CD4-positive, alpha-beta T cell treated with Interleukin-4 for 1 hour (primary cell): ENCODE data around the gene ENAH.

Experiments used
- DNase-seq, 2 donors: peaks; one replicate each; pipeline ENCODE4 v3.0.0-alpha.2; 2020 to 2022

Gene ENAH

DNA sequence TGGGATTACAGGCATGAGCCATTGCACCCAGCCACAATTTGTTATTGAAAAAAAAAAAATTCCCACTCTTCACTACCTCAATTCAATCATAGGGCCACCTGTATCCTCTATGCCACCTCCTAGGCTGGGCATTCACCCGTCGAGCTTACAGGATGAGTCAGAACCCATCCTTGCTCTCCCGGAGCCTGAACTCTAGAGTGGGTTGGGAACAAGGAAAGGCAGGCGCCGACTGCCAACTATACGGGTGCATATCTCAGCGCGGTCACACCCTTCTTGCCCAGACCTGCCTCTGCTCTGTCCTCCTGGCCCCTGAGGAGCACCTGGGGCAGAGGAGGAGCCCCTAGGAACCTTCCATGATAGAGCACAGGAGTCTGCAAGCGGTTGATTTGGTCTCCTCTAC lies 203.7 kb downstream of the ENAH start:
- no peak for DNase-seq

DNA sequence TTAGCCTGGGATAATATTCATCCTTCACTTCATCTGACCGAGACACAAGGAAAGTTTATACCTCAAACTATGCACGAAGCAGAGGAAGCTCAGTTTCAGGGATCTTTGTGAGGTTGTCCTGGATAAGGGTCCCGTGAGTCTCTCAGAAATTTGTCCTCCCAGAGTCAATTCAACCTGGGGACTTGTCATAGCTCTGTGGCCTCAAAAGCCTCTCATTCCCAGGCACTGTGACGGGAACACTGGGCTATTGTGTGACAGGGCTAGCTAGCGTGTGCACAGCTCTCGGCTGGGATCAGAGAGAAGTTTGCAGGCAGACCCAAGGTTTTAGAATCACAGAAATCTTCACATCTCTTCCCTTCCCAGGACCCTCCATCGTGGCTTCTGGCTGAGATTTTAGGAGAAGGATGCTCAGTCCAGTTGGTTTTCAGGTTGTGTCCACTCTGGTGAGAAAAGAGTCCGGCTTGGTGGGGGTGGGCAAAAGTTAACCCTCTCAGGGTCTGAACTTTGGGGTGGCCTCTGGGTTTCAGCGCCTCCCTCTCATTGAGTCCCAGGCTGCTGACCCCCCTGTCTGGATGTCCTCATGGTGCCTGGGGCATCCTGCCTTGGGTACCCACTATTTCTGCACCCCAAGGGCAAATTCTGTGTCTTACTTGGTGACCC lies 204.6 kb downstream of the ENAH start:
- no peak for DNase-seq

DNA sequence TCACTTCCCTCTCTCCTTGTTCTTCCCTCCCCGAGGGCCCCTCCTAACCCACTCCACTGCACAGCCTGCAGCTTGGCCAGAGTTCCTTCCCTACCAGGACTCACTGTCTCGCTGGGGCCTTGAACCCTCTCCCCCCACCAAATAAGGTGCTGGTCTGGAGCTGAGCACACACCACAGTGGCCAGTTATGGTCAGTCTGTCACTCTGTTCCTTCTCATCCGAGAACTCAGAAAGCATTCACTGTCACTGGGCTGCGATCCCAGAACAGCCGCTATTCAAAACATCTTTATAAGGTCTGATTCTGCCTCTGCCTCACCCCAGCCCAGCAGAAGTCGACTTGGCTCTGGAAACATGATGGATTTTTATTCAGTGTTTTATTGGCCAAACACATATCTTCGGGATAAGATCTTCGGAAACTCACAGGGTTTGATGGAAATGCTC lies 205.3 kb downstream of the ENAH start:
- no peak for DNase-seq

DNA sequence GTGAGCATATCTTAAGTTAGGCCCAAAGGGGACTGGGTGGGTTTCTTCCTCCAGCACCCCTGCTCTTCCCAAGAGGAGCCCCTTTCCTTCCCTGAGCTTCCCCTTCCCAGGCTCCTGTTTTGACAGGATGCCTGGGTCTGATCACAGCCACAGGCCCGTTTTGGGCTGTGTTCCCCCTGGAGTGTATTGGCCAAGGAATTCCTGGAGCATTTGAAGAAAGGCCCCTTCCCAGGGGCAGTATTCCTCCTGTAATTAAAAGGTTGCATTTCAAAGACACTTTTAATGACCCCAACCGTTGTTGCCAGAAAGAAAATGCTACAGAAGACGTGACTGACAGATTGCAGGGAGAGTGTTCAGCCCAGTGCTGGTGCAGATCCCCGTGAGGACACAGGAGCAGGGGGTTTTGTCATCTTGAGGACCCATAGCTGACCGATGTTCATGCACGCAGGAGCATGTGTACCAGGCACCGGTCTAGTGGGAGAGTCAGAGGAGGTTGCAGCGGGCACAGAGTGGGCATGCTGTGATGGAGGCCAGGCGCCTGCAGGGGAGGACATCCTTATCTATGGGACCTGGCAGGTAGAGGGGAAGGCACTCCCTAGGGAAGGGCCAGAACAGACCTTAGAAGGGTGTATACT lies 205.8 kb downstream of the ENAH start:
- DNase-seq = no peak

DNA sequence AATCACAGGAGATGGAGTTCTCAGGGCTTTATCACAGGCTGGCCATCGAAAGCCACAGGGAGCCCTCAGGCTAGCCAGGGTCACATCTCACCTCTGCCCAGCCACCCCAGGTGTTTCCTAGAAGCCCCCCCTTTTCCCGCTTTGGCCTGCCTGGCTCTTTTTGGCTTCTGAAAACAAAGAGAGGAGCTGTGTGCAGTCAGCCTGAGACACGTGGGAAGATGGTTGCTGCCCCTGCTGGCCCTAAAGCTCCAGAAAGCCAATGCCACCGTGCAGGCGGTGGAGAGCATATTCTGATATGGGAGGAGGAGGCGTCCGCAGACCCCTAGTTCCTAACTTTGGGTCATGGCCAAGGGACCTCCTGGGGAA lies 206.3 kb downstream of the ENAH start:
- DNase-seq = no peak

DNA sequence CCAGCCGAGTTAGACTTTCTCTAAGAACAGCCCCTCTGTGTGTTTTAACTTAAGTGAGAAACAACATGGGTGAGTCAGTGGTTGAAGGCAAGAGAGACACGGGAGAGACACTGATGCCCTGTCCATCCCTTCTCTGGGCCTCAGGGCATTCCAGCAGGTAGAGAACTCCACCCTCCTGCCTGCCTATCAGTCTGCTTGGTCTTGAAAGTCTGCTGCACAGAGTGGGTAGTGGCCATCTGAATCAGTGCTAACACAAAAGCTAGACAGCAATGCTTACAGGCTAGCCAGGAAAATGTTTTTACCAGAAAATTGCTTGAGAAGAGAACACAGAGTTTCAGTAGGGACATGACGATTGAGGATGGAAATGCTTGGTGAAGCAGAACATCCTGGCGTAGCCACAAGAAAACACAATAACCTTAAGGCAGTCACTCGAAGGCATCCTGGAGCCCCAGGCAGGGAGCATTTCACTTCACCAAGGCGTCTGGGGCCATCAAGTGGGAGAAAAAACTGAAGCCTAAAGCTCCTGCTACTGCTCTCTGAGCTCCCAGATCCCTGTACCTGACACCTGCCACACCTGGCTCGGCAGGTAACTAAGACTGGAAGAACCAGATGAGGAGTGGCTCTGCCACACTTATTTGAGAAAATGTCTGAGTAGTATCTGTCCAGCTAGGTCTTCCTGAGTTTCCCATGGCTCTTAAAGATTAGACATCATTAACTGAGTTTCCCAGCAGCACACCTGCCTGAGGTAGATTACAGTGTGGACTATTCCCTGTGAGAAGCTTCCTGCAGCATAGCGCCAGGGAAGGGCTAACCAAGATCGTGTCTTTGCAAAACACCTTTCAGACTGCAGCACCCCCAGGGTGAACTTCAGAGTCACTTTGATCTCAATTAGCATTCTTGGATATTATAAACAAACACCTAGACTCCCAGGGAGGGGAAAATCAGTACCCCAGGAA lies 207.0 kb downstream of the ENAH start:
- DNase-seq = no peak

DNA sequence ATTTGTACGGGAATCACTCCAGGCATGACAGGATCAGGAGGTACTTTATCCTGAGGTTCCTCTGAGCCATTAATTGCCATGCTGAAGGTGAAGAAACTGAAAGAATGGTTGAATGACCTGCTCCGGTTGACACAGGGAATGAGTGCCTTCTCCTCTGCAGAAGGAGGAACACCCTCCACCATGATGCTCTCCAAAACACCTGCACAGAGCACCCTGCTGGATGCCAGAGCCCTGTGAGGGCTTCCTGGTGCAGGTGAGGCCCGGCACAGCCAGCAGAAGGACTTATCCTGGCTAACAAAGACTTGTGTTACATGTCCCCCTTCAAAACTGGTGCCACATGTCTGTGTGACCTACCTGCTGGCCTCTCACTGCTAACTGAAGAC lies 210.8 kb downstream of the ENAH start:
- no peak for DNase-seq

DNA sequence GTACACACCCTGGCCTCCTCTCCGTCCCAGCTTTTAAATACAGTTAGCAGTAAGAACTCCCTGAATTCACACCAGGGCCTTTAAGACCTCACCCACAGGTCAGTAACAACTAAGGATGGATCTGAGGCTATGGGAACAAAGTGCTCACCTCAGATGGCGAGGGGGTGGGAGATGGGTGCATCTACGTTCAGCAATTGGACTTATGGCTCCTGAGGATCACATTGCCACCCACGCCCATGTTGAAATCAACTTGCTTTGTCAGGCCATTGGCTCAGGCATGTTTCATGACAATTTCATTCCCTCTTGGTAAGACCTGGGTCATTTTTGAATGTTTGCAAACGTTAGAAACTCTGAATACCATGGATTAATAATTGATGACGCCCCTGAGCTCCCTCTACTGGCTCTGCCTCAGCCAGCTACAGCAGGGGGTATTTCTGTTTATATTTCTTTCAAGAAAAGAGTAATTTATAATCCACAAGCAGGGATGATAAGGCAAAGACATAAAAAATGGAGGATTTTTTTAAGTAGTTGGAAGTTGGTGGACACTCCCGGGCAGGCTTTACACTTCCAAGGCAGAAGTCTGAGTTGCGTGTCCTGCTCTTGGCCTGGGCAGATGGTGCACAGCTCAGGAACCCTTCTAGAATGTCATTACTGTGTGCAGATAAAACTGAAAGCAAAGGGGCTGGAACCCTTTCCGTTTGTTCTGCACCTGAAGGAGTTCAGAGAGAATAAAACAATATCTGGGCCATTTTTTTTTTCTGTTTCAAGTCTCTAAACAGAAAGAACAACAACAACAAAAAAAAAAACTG lies 211.4 kb downstream of the ENAH start:
- DNase-seq = no peak

DNA sequence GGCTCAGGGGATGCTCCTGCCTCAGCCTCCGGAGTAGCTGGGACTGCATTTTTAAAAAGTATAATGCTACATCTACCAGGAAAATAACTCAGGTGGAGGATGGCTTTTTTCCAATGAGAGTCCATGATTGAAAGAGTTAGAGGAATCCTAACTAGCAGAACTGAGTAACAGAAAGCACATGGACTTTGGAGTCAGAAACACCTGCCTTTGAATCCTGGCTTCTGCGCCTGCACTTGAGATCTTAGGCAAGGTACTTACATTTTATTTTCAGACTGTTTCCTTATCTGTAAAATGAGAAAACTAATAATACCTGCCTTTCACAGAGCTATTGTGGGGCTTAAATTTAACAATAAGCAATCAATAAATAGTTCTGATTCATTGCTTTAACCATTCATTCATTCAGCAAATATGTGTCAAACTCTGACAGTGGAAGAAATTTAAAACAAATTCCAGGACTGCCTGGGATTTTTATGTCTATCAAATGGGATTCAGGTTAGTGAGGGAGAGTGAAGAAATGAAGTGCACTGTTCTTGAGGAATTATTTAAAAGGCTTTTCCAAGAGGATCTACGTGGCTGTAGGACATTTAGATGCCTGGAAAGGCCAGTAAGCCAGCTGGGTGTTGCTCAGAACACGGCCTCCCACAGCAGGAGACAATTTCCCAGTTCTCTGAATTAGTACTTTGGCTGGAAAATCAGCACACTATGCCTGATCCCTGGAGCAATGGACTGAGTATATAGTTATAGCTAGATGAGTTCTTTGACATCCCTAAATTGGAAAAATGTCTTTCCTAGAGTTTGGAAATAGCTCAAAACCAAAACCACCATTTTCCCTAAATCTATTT lies 212.3 kb downstream of the ENAH start:
- no peak for DNase-seq

DNA sequence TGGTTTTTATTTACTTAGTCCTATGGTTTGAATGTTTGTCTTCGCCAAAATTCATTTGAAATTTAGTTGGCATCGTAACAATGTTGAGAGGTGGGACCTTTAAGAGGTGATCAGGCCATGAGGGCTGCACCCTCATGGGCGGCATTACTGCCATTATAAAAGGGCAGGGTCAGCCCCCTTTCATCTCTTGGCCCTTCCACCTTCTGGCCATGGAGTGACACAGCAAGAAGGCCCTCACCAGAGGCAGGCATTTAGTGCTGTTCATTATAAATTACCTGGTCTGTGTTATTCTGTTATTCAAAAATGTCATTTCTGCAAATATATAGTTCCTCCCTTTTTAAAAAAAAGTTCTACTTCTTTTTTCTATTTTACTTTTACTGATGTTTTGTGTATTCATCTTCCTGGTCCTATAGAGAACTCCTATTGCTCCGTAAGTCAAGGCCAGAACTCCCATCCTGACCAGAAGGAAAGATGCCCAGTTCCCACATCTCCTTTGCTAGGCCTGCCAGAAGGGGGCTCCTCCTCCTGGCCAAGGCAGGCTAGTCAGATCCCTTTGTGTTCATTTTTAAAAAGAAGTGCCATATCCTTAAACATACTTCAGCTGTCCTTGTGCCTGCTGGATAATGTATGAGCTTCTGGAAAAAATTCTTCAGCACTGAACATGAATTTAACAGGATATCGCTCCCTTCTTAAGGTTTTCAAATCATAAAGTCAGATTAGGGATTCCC lies 215.0 kb downstream of the ENAH start:
- no peak for DNase-seq
